VCaP (cell line): Measurements from ENCODE around the gene EPHB3.
"Not testable (repeated sequence)": the region's sequence is repeated elsewhere in the genome, so short reads cannot be mapped to it uniquely, and the experiment has no call there.

Experiments
- H3K27ac ChIP-seq: fragments of 450-650 bp; 2 replicates; pipeline ENCODE4 v1.5.1; 2017
- CTCF ChIP-seq: fragments of 450-650 bp; conservative IDR thresholded peaks from 2 replicates; pipeline ENCODE4 v1.5.1; 2017; ENCODE audit warnings: mild to moderate bottlenecking, moderate library complexity

EPHB3 gene

DNA sequence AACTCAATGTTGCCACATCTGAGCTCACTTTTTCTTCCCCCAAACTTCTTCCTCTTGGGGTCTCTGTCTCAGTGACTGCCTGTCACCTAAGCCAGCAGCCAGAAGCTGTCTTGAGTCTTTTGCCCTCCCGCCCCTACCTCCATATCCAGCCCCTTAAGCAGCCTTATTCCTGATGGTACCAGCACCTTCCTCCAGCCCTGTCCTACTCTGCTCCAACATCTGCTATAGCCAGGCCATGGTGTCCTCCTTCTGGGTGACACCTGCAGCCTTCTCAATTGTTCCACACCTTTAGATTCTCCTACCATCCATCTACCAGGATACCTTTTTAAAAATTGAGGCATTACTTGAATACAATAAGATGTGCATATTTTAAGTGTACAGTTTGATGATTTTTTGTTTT, 53.8 kb downstream of the EPHB3 start:
- H3K27ac ChIP-seq: no peak overlapping the region

GRCh38 chr3:184616436-184616835, 54.9 kb downstream of the EPHB3 start:
- no peak overlapping the region for H3K27ac ChIP-seq
- no peak for TF ChIP-seq CTCF

More for the DNA sequence above, 53.8 kb downstream of the EPHB3 start:
- TF ChIP-seq CTCF: no peak

GRCh38 chr3:184617306-184617705, 55.7 kb downstream of the EPHB3 start:
- not testable (repeated sequence) for H3K27ac ChIP-seq

GRCh38 chr3:184618811-184619210, 57.2 kb downstream of the EPHB3 start:
- no peak for TF ChIP-seq CTCF
- no peak overlapping the region for H3K27ac ChIP-seq

DNA sequence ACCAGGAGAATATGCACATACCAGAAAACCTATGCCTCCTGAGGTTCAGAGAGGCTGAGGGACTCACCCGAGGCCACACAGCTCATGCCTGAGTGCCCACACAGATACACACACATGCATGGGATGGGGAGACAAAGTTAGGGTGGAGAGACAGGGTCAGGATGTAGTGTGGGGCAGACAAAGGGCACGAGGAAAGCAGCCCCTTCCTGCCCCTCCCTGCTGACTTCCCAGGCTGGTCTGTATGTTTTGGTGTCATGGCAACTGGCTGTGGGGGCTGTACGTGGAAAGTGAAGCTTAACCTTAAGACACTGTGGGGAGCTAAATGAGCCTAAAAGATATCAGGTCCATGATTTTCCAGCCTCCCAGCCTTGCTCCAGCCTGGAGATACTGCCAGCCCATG, 57.8 kb downstream of the EPHB3 start:
- TF ChIP-seq CTCF: no peak
- H3K27ac ChIP-seq: no peak overlapping the region

- no peak for TF ChIP-seq CTCF
- H3K27ac ChIP-seq: no peak overlapping the region
Observed at GRCh38 chr3:184619787-184620430, 58.3 kb downstream of the EPHB3 start.

- TF ChIP-seq CTCF: no peak
- H3K27ac ChIP-seq: no peak overlapping the region
Observed at GRCh38 chr3:184620475-184621119, 59.0 kb downstream of the EPHB3 start.

DNA sequence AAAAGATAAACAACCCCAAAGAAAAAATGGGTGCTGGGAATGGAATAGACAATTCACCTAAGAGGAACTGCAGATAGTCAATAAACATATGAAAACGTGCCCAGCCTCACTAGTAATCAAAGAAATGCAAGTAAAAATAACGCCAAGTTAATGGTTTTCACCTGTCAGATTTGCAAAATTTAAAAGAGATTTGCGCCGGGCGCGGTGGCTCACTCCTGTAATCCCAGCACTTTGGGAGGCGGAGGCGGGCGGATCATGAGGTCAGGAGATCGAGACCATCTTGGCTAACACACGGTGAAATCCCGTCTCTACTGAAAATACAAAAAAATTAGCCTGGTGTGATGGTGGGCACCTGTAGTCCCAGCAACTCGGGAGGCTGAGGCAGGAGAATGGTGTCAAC, 60.6 kb downstream of the EPHB3 start:
- not testable (repeated sequence) for H3K27ac ChIP-seq

GRCh38 chr3:184626923-184627322, 65.3 kb downstream of the EPHB3 start:
- no peak for TF ChIP-seq CTCF
- H3K27ac ChIP-seq: no peak overlapping the region
